ENCODE data around the gene ANKS1A. TPM values are rescaled to one million over a fixed set of nuclear protein-coding genes. Genes with fewer than 3 reads are reported as not detected.

ANKS1A gene
- total RNA-seq, 2 experiments from 2014 or later: 6.4 to 6.9 TPM

GRCh38 chr6:34969662-34970265 is 80.7 kb downstream of the ANKS1A start:
- no peaks in the 10 kb centered on the region for H3K9me3 ChIP-seq (ENCODE audit: control insufficient read depth in 1 of 2, insufficient read depth in 1 of 2, low read length in 2 of 2)
- no peaks in the 10 kb centered on the region for H3K4me1 ChIP-seq (ENCODE audit: insufficient read depth, low read length)
- no peak for TF ChIP-seq CTCF (IDR thresholded peaks at IDR 0.05)
- intact Hi-C loops (cut with DNase I, micrococcal nuclease): no loop called here
- Mint-ChIP-seq H3K27me3 (no peaks in the 10 kb centered on the region), H3K36me3 (ENCODE audit: low read depth) (peaks cover 40% of the 10 kb centered on the region), H3K4me3 (no peak overlapping the region), H3K27ac (no peak overlapping the region), H3K9me3 (no peaks in the 10 kb centered on the region), H3K4me1 (ENCODE audit: low read depth) (no peaks in the 10 kb centered on the region)
- no peak overlapping the region for H3K4me3 ChIP-seq (ENCODE audit: low read length)
- ATAC-seq (ENCODE audit: poor library complexity) (no peak), DNase-seq (no peak)
- no peak overlapping the region for H3K27ac ChIP-seq (ENCODE audit: low read depth in 1 of 2, low read length in 2 of 2)
- ChIA-PET CTCF (interaction anchor here (1.9 kb wide), 1 partner anchor 14 kb away, joined by 4 read pairs; no protein-coding TSS in a partner anchor), POLR2A (no interaction called here)
- no peaks in the 10 kb centered on the region for H3K27me3 ChIP-seq (ENCODE audit: control insufficient read depth in 1 of 2, insufficient read depth in 2 of 2, low read length in 2 of 2)
- H3K36me3 ChIP-seq (ENCODE audit: insufficient read depth, low read length): peaks cover 31% of the 10 kb centered on the region

GRCh38 chr6:34970488-34970887 is 81.4 kb downstream of the ANKS1A start:
- Mint-ChIP-seq H3K4me1 (ENCODE audit: low read depth) (no peaks in the 10 kb centered on the region), H3K36me3 (ENCODE audit: low read depth) (peaks cover 40% of the 10 kb centered on the region), H3K4me3 (no peak overlapping the region), H3K27ac (no peak overlapping the region), H3K9me3 (no peaks in the 10 kb centered on the region), H3K27me3 (no peaks in the 10 kb centered on the region)
- no peak overlapping the region for H3K4me3 ChIP-seq (ENCODE audit: low read length)
- DNase-seq (no peak), ATAC-seq (ENCODE audit: poor library complexity) (no peak)
- ChIA-PET POLR2A (no interaction called here), CTCF (interaction anchor here (1.2 to 1.9 kb wide), 2 partner anchors 13 to 19 kb away, joined by 3 to 4 read pairs; no protein-coding TSS in a partner anchor)
- no peaks in the 10 kb centered on the region for H3K9me3 ChIP-seq (ENCODE audit: control insufficient read depth in 1 of 2, insufficient read depth in 1 of 2, low read length in 2 of 2)
- TF ChIP-seq CTCF (IDR thresholded peaks at IDR 0.05): no peak
- H3K4me1 ChIP-seq (ENCODE audit: insufficient read depth, low read length): no peaks in the 10 kb centered on the region
- H3K27ac ChIP-seq (ENCODE audit: low read depth in 1 of 2, low read length in 2 of 2): no peak overlapping the region
- intact Hi-C loops (cut with DNase I, micrococcal nuclease): no loop called here
- H3K27me3 ChIP-seq (ENCODE audit: control insufficient read depth in 1 of 2, insufficient read depth in 2 of 2, low read length in 2 of 2): no peaks in the 10 kb centered on the region
- H3K36me3 ChIP-seq (ENCODE audit: insufficient read depth, low read length): peaks cover 31% of the 10 kb centered on the region

- Histone ChIP-seq H3K4me3 (ENCODE audit: low read length) (no peak overlapping the region), H3K36me3 (ENCODE audit: insufficient read depth, low read length) (peaks cover 31% of the 10 kb centered on the region), H3K27me3 (ENCODE audit: control insufficient read depth in 1 of 2, insufficient read depth in 2 of 2, low read length in 2 of 2) (no peaks in the 10 kb centered on the region), H3K27ac (ENCODE audit: low read depth in 1 of 2, low read length in 2 of 2) (no peak overlapping the region), H3K4me1 (ENCODE audit: insufficient read depth, low read length) (no peaks in the 10 kb centered on the region), H3K9me3 (ENCODE audit: control insufficient read depth in 1 of 2, insufficient read depth in 1 of 2, low read length in 2 of 2) (no peaks in the 10 kb centered on the region)
- no peaks in the 10 kb centered on the region for H3K4me1 Mint-ChIP-seq (ENCODE audit: low read depth)
- H3K36me3 Mint-ChIP-seq (ENCODE audit: low read depth): peaks cover 40% of the 10 kb centered on the region
- no peak for DNase-seq
- H3K27me3 Mint-ChIP-seq: no peaks in the 10 kb centered on the region
- CTCF ChIA-PET: interaction anchor here (1.2 kb wide), 1 partner anchor 20 kb away, joined by 3 read pairs; no protein-coding TSS in a partner anchor
- no peak overlapping the region for H3K4me3 Mint-ChIP-seq
- no peak for ATAC-seq (ENCODE audit: poor library complexity)
- TF ChIP-seq CTCF (IDR thresholded peaks at IDR 0.05): no peak
- POLR2A ChIA-PET: no interaction called here
- intact Hi-C loops (cut with DNase I, micrococcal nuclease): no loop called here
- H3K9me3 Mint-ChIP-seq: no peaks in the 10 kb centered on the region
- no peak overlapping the region for H3K27ac Mint-ChIP-seq
Observed at GRCh38 chr6:34970957-34971356, 81.9 kb downstream of the ANKS1A start.
